HG02973 (cell line): ENCODE measurements around the gene PCDH10.

ENCODE experiments used
- ATAC-seq: cut with Tn5 transposase; IDR thresholded peaks from one replicate; pipeline ENCODE4 v1.9.1; 2021; ENCODE audit warnings: moderate library complexity; ENCODE audit not compliant: unreplicated experiment

Gene PCDH10

DNA sequence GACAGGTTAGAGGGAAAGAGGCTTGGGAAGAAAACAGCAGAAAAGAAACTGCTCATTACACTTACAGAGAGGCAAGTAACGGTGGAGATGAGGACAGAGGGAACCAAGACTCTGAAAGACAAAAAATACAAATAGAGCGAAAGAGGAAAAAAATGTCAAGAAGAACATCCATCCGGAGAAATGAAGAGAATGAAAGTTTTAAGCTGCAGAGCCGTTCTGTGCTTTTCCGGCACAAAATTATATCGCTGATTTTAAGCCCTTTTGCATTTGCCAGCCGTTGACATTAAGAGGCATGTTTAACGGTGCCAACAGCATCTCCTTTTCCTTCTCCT lies 236 bp downstream of the PCDH10 start:
- ATAC-seq = no peak

DNA sequence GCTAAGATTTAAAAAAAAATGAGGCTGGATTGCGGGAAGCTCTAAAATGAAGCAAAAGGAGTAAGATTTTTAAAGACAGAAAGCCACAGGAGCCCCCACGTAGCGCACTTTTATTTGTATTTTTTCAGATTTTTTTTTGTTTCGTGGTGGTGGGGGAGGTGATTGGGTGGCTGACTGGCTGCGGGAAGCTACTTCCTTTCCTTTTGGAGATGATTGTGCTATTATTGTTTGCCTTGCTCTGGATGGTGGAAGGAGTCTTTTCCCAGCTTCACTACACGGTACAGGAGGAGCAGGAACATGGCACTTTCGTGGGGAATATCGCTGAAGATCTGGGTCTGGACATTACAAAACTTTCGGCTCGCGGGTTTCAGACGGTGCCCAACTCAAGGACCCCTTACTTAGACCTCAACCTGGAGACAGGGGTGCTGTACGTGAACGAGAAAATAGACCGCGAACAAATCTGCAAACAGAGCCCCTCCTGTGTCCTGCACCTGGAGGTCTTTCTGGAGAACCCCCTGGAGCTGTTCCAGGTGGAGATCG lies 908 bp downstream of the PCDH10 start:
- ATAC-seq = no peak

- ATAC-seq = no peak
Observed at GRCh38 chr4:133150486-133151340, 1.6 kb downstream of the PCDH10 start.

- no peak for ATAC-seq
Observed at GRCh38 chr4:133151341-133151690, 2.2 kb downstream of the PCDH10 start.

DNA sequence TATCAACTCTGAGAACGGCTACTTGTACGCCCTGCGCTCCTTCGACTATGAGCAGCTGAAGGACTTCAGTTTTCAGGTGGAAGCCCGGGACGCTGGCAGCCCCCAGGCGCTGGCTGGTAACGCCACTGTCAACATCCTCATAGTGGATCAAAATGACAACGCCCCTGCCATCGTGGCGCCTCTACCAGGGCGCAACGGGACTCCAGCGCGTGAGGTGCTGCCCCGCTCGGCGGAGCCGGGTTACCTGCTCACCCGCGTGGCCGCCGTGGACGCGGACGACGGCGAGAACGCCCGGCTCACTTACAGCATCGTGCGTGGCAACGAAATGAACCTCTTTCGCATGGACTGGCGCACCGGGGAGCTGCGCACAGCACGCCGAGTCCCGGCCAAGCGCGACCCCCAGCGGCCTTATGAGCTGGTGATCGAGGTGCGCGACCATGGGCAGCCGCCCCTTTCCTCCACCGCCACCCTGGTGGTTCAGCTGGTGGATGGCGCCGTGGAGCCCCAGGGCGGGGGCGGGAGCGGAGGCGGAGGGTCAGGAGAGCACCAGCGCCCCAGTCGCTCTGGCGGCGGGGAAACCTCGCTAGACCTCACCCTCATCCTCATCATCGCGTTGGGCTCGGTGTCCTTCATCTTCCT lies 2.7 kb downstream of the PCDH10 start:
- ATAC-seq = no peak

DNA sequence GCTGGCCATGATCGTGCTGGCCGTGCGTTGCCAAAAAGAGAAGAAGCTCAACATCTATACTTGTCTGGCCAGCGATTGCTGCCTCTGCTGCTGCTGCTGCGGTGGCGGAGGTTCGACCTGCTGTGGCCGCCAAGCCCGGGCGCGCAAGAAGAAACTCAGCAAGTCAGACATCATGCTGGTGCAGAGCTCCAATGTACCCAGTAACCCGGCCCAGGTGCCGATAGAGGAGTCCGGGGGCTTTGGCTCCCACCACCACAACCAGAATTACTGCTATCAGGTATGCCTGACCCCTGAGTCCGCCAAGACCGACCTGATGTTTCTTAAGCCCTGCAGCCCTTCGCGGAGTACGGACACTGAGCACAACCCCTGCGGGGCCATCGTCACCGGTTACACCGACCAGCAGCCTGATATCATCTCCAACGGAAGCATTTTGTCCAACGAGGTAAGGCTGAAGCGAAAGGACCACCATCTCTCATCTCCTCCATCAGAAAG lies 3.3 kb downstream of the PCDH10 start:
- no peak for ATAC-seq

- no peak for ATAC-seq
Observed at GRCh38 chr4:133152831-133153481, 3.9 kb downstream of the PCDH10 start.

DNA sequence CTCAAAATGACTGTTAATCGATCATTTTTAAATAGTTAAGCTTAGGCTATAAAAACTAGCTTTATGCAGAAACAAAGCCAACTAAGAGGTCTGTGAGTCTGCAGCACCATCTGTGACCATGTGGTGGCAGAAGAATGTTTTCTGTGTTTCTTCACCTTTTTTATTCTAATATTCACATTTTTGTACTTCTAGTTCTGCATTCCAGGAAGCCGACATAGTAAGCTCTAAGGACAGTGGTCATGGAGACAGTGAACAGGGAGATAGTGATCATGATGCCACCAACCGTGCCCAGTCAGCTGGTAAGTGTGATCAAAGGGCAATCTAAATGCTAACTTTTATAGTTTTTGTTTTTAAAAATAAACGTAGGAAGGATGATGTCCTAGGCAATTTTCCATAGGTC lies 5.6 kb downstream of the PCDH10 start:
- no peak for ATAC-seq

GRCh38 chr4:133156096-133156495 lies 7.0 kb downstream of the PCDH10 start:
- no peak for ATAC-seq

- no peak for ATAC-seq
Observed at GRCh38 chr4:133156556-133156955, 7.5 kb downstream of the PCDH10 start.

GRCh38 chr4:133157460-133158160 lies 8.5 kb downstream of the PCDH10 start:
- no peak for ATAC-seq

- no peak for ATAC-seq
Observed at GRCh38 chr4:133160853-133161252, 11.8 kb downstream of the PCDH10 start.

GRCh38 chr4:133161570-133162295 lies 12.6 kb downstream of the PCDH10 start:
- ATAC-seq = no peak

GRCh38 chr4:133162941-133163340 lies 13.8 kb downstream of the PCDH10 start:
- ATAC-seq = no peak

GRCh38 chr4:133178956-133179355 lies 29.9 kb downstream of the PCDH10 start:
- no peak for ATAC-seq

DNA sequence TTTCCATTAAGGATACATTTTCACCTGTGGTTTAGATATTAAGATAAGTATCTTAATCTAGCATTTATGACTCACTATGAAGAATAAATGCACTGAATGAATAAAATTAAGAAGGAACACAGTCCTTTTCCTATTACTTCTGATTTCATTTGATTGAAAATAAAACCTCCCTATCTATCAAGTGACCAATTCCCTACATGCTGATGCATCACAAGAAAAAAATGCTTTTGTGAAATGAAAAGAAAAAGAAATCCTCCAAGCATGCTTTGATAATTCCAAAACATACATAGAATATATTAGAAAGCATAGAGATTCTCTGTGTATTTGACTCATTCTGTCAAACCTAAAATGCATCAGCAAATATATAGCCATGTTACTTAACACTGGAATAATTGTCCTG lies 37.1 kb downstream of the PCDH10 start:
- ATAC-seq = no peak

GRCh38 chr4:133186845-133187244 lies 37.8 kb downstream of the PCDH10 start:
- no peak for ATAC-seq

- ATAC-seq = no peak
Observed at GRCh38 chr4:133188433-133189146, 39.5 kb downstream of the PCDH10 start.

GRCh38 chr4:133189147-133189517 lies 40.0 kb downstream of the PCDH10 start:
- ATAC-seq = no peak

GRCh38 chr4:133190098-133190497 lies 41.0 kb downstream of the PCDH10 start:
- no peak for ATAC-seq
